ENCODE results near the gene TAC4. TPM values are rescaled to one million over a fixed set of nuclear protein-coding genes. Genes with fewer than 3 reads are reported as not detected.
A peak's percentile ranks its signal among the peaks of the same experiment; 100 is the strongest.

Gene TAC4, protein sequence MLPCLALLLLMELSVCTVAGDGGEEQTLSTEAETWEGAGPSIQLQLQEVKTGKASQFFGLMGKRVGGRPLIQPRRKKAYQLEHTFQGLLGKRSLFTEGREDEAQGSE
- total RNA-seq: not detected

- Mint-ChIP-seq H3K27ac (no peak within 1 kb of the TSS), H3K9me3 (no peaks in the 10 kb centered on the region), H3K36me3 (no peaks in the 10 kb centered on the region), H3K27me3 (peaks cover 0 to 2% of the 10 kb centered on the region in 2 donors), H3K4me1 (ENCODE audit: low read depth in 2 of 2) (peaks cover 10 to 25% of the 10 kb centered on the region in 2 donors), H3K4me3 (no peak within 1 kb of the TSS)
- no peak for ATAC-seq
- DNase-seq (ENCODE audit: low spot score): no peak
Observed at GRCh38 chr17:49848019-49848473, at the start of gene TAC4. TSS of gene TAC4 (minus strand) at chr17:49848069. CDS start at chr17:49848017, 52 bp downstream.

GRCh38 chr17:49896860-49897259 lies 49.0 kb upstream of the TAC4 start:
- H3K9me3 Mint-ChIP-seq: no peaks in the 10 kb centered on the region
- H3K4me3 Mint-ChIP-seq: no peak overlapping the region
- no peaks in the 10 kb centered on the region for H3K4me1 Mint-ChIP-seq (ENCODE audit: low read depth in 2 of 2)
- no peak for DNase-seq (ENCODE audit: low spot score)
- no peak overlapping the region for H3K27ac Mint-ChIP-seq
- no peaks in the 10 kb centered on the region for H3K36me3 Mint-ChIP-seq
- no peak for ATAC-seq
- H3K27me3 Mint-ChIP-seq: peaks cover 43 to 47% of the 10 kb centered on the region in 2 donors

DNA sequence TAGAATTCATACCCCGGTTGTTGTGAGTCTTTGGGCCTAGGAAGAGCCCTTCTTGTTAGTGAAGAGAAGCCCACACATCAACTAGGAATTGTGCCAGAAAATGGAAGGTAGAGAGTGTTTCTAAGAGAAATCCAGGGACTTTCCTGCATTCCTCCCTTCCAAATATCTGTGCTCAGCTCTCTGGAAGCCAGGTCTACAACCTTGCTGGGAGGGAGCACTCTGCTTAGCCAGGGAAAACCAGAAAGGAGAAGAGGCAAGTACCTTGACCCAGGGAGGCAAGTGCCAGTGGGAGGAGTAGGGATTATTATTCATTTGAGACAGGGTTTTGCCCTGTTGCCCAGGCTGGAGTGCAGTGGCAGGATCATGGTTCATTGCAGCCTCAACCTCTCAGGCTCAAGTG lies 48.4 kb upstream of the TAC4 start:
- ATAC-seq: no peak
- Mint-ChIP-seq H3K27me3 (peaks cover 46 to 51% of the 10 kb centered on the region in 2 donors), H3K4me1 (ENCODE audit: low read depth in 2 of 2) (no peaks in the 10 kb centered on the region), H3K9me3 (no peaks in the 10 kb centered on the region), H3K27ac (no peak overlapping the region), H3K4me3 (no peak overlapping the region), H3K36me3 (no peaks in the 10 kb centered on the region)
- DNase-seq (ENCODE audit: low spot score): no peak

GRCh38 chr17:49895812-49896211 lies 47.9 kb upstream of the TAC4 start:
- Mint-ChIP-seq H3K4me3 (no peak overlapping the region), H3K4me1 (ENCODE audit: low read depth in 2 of 2) (no peaks in the 10 kb centered on the region), H3K9me3 (no peaks in the 10 kb centered on the region), H3K27me3 (peaks cover 47 to 52% of the 10 kb centered on the region in 2 donors), H3K36me3 (no peaks in the 10 kb centered on the region), H3K27ac (no peak overlapping the region)
- DNase-seq (ENCODE audit: low spot score): no peak
- ATAC-seq: no peak

GRCh38 chr17:49894761-49895160 lies 46.9 kb upstream of the TAC4 start:
- no peak for DNase-seq (ENCODE audit: low spot score)
- H3K36me3 Mint-ChIP-seq: no peaks in the 10 kb centered on the region
- ATAC-seq: no peak
- H3K9me3 Mint-ChIP-seq: no peaks in the 10 kb centered on the region
- H3K27me3 Mint-ChIP-seq: peaks cover 44 to 46% of the 10 kb centered on the region in 2 donors
- H3K27ac Mint-ChIP-seq: no peak overlapping the region
- no peak overlapping the region for H3K4me3 Mint-ChIP-seq
- H3K4me1 Mint-ChIP-seq (ENCODE audit: low read depth in 2 of 2): no peaks in the 10 kb centered on the region

GRCh38 chr17:49891694-49892389 lies 44.0 kb upstream of the TAC4 start:
- Mint-ChIP-seq H3K4me3 (no peak overlapping the region), H3K4me1 (ENCODE audit: low read depth in 2 of 2) (no peaks in the 10 kb centered on the region), H3K36me3 (no peaks in the 10 kb centered on the region), H3K9me3 (no peaks in the 10 kb centered on the region), H3K27me3 (peaks cover 46 to 53% of the 10 kb centered on the region in 2 donors), H3K27ac (no peak overlapping the region)
- ATAC-seq (no peak), DNase-seq (ENCODE audit: low spot score) (no peak)

- no peak overlapping the region for H3K4me3 Mint-ChIP-seq
- no peaks in the 10 kb centered on the region for H3K36me3 Mint-ChIP-seq
- H3K27me3 Mint-ChIP-seq: peaks cover 45 to 51% of the 10 kb centered on the region in 2 donors
- no peak for DNase-seq (ENCODE audit: low spot score)
- H3K4me1 Mint-ChIP-seq (ENCODE audit: low read depth in 2 of 2): no peaks in the 10 kb centered on the region
- H3K9me3 Mint-ChIP-seq: no peaks in the 10 kb centered on the region
- ATAC-seq: no peak
- H3K27ac Mint-ChIP-seq: no peak overlapping the region
Observed at GRCh38 chr17:49891271-49891670, 43.4 kb upstream of the TAC4 start.

DNA sequence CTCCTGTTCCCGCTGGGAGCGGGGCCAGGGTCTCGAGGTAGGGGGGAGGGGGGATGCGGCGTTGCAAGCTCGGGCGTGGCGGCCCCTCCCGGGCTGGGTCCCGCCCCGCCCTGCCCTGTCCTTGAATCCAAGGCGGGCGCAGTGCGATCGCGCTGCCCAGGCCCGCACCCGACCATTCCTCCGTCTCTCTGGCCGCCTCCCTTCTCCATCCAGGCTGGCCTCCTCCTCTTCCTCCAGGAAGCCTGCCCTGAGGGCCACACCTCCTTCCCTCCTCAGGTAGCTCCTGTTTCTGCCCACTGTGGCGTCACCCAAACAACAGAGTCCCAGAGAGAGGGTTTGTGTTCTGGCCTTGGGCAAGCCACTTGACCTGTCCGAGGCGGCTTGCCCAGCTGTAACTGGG lies 43.0 kb upstream of the TAC4 start:
- H3K9me3 Mint-ChIP-seq: no peaks in the 10 kb centered on the region
- DNase-seq (ENCODE audit: low spot score) (no peak), ATAC-seq (no peak)
- no peak overlapping the region for H3K27ac Mint-ChIP-seq
- H3K4me3 Mint-ChIP-seq: no peak overlapping the region
- H3K36me3 Mint-ChIP-seq: no peaks in the 10 kb centered on the region
- peaks cover 41 to 47% of the 10 kb centered on the region in 2 donors for H3K27me3 Mint-ChIP-seq
- H3K4me1 Mint-ChIP-seq (ENCODE audit: low read depth in 2 of 2): no peaks in the 10 kb centered on the region

DNA sequence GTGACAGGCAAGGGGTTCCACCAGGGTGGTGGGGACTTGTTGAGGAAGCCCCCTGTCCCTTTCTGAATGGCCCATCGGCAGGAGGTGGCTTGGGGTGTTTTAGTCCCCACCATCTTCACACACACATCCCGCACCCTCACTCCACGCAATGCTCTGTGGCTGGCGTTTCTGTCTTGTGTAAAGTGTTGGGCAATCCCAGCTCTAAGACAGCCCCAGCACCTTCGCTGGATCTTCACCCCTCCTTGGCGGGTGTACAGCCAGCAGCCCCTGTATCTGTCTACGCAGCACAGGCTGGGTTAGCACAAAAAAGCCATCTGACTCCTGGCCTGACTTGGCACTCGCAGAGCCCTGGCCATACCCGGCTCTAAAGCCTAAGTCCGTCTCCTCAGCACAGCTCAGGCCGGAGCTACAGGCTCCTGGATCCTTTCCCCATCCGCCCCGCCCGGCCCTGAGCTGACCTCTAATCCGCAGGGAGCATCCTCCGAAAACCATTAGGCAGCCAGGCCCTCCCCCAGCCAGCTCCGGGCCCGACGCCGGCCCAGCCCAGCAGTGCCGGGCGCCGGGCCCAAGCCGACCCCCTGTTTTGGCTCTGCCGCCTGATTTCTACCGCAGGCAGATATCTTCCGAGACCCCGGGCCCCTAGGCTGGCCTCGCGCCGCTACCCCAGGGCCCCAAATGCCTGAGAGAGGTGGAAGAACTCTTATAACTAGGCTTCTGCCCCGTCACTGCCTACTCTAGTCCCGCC lies 42.4 kb upstream of the TAC4 start:
- H3K27me3 Mint-ChIP-seq: peaks cover 41 to 45% of the 10 kb centered on the region in 2 donors
- no peaks in the 10 kb centered on the region for H3K36me3 Mint-ChIP-seq
- DNase-seq (ENCODE audit: low spot score) (no peak), ATAC-seq (peak in 1 of 2 donors; percentile 5)
- no peaks in the 10 kb centered on the region for H3K4me1 Mint-ChIP-seq (ENCODE audit: low read depth in 2 of 2)
- H3K4me3 Mint-ChIP-seq: no peak overlapping the region
- no peaks in the 10 kb centered on the region for H3K9me3 Mint-ChIP-seq
- no peak overlapping the region for H3K27ac Mint-ChIP-seq

DNA sequence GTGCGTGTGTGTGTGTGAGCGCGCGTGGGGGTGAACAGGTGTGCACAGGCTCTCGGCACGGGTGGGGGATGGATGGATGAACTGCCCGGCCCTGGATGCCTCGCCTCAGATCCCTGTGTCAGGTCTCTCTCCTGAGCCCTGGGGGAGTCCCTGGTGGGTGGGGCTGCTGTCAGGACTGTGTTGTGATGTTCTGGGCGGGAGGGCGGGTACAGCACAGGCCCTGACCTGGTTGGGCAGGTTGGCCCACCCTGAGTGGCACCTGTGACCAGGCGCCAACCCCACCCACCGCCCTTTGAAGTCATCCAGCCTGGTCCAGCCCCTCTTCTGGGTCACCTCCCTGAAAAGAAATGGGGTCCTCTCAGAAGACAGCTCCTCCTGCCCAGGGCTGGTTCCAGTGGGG lies 41.6 kb upstream of the TAC4 start:
- no peak overlapping the region for H3K27ac Mint-ChIP-seq
- no peaks in the 10 kb centered on the region for H3K36me3 Mint-ChIP-seq
- ATAC-seq: no peak
- no peaks in the 10 kb centered on the region for H3K9me3 Mint-ChIP-seq
- H3K4me3 Mint-ChIP-seq: no peak overlapping the region
- H3K27me3 Mint-ChIP-seq: peaks cover 40 to 41% of the 10 kb centered on the region in 2 donors
- DNase-seq (ENCODE audit: low spot score): no peak
- H3K4me1 Mint-ChIP-seq (ENCODE audit: low read depth in 2 of 2): no peaks in the 10 kb centered on the region

GRCh38 chr17:49887744-49888360 lies 40.0 kb upstream of the TAC4 start:
- H3K36me3 Mint-ChIP-seq: no peaks in the 10 kb centered on the region
- H3K4me1 Mint-ChIP-seq (ENCODE audit: low read depth in 2 of 2): no peaks in the 10 kb centered on the region
- DNase-seq (ENCODE audit: low spot score): no peak
- H3K9me3 Mint-ChIP-seq: no peaks in the 10 kb centered on the region
- H3K4me3 Mint-ChIP-seq: no peak overlapping the region
- peaks cover 27 to 32% of the 10 kb centered on the region in 2 donors for H3K27me3 Mint-ChIP-seq
- no peak overlapping the region for H3K27ac Mint-ChIP-seq
- ATAC-seq: no peak

DNA sequence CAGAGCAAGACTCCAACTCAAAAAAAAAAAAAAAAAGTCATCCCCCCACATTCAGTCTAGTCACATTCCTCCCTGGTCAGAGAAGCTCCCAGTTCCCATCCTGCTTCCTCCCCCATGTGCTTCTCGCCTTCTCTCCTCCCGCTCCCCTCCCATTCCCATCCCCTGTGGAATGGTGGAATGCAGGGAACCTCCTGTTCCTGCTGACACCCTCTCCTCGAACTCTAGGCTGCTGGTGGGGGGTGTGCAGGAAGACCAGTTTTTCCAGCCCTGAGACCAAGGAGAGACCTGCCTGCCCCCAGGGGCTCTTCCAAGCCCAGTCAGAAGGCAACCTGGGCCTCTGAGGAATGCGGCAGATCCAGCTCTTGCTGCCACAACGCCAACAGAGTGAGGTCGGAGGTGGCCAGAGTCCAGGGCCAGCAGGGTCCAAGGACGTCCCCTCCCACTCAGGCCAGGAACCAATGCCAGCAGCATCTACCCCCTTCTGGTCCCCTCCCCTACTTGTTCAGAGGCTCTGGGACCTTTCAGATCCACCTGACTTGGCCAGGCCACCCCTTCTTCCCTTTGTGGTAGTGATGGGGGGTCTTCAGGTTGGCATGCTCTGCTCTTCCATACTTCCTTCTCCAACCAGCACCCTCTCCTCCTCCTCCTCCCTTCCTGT lies 39.3 kb upstream of the TAC4 start:
- peaks cover 25 to 32% of the 10 kb centered on the region in 2 donors for H3K27me3 Mint-ChIP-seq
- DNase-seq (ENCODE audit: low spot score) (no peak), ATAC-seq (no peak)
- H3K9me3 Mint-ChIP-seq: no peaks in the 10 kb centered on the region
- no peaks in the 10 kb centered on the region for H3K36me3 Mint-ChIP-seq
- no peaks in the 10 kb centered on the region for H3K4me1 Mint-ChIP-seq (ENCODE audit: low read depth in 2 of 2)
- no peak overlapping the region for H3K27ac Mint-ChIP-seq
- H3K4me3 Mint-ChIP-seq: no peak overlapping the region

GRCh38 chr17:49886036-49886435 lies 38.2 kb upstream of the TAC4 start:
- Mint-ChIP-seq H3K9me3 (no peaks in the 10 kb centered on the region), H3K27ac (no peak overlapping the region), H3K27me3 (peaks cover 15 to 22% of the 10 kb centered on the region in 2 donors), H3K4me1 (ENCODE audit: low read depth in 2 of 2) (no peaks in the 10 kb centered on the region), H3K36me3 (no peaks in the 10 kb centered on the region), H3K4me3 (no peak overlapping the region)
- DNase-seq (ENCODE audit: low spot score) (no peak), ATAC-seq (no peak)

Data from natural killer cell treated with Interleukin-12 subunit alpha and Interleukin-12 subunit beta and Interleukin-15 and Interleukin-18, amount 100 ng/mL, for 72 hours (primary cell).